H1 (cell line): ENCODE measurements around the gene MLKL.

Experiments used
- BRCA1 ChIP-seq: IDR thresholded peaks from 2 replicates; pipeline ENCODE4 v1.6.1; 2012; ENCODE audit warnings: low read depth, low read length, improper control_type of control experiment
- CHD2 ChIP-seq: IDR thresholded peaks from 2 replicates; pipeline ENCODE4 v1.6.1; 2012; ENCODE audit warnings: low read length, improper control_type of control experiment
- CHD7 ChIP-seq: fragments of 300-600 bp; sonication (generic); IDR thresholded peaks from 2 replicates; pipeline ENCODE4 v1.7.1; 2012; ENCODE audit warnings: low read length, moderate library complexity, mild to moderate bottlenecking, inconsistent platforms; ENCODE audit not compliant: insufficient replicate concordance
- CTCF ChIP-seq, 3 experiments: IDR thresholded peaks; 1 replicate in 2 of 3; 2 replicates in 1 of 3; pipeline versions ENCODE4 v1.5.1 to v1.6.1; 2011; ENCODE audit warnings: low read length in 3 of 3, mild to moderate bottlenecking in 3 of 3, inconsistent platforms in 2 of 3, low read depth in 1 of 3, moderate library complexity in 1 of 3; ENCODE audit not compliant: insufficient read depth in 1 of 3; ENCODE audit errors: control extremely low read depth in 1 of 3
- EP300 ChIP-seq, 2 experiments: IDR thresholded peaks; 1 replicate in 1 of 2; 2 replicates in 1 of 2; pipeline ENCODE4 v1.6.1; 2011 to 2012; ENCODE audit warnings: low read depth in 2 of 2, low read length in 2 of 2, mild to moderate bottlenecking in 2 of 2, borderline replicate concordance in 1 of 2, inconsistent platforms in 1 of 2, moderate library complexity in 1 of 2
- FOSL1 ChIP-seq: IDR thresholded peaks from 2 replicates; pipeline ENCODE4 v1.6.1; 2011; ENCODE audit warnings: mild to moderate bottlenecking, low read depth, low read length, moderate library complexity; ENCODE audit not compliant: insufficient read depth
- JUND ChIP-seq: IDR thresholded peaks from 2 replicates; pipeline ENCODE4 v1.6.1; 2011; ENCODE audit warnings: mild to moderate bottlenecking, improper control_type of control experiment, low read length
- POLR2A ChIP-seq, 2 experiments: IDR thresholded peaks; 1 replicate in 1 of 2; 2 replicates in 1 of 2; pipeline ENCODE4 v1.6.1; 2011; ENCODE audit warnings: low read depth in 2 of 2, low read length in 2 of 2, mild to moderate bottlenecking in 2 of 2; ENCODE audit errors: control extremely low read depth in 1 of 2
- RFX5 ChIP-seq: IDR thresholded peaks from 2 replicates; pipeline ENCODE4 v1.6.1; 2011; ENCODE audit warnings: low read depth, low read length, improper control_type of control experiment, borderline replicate concordance
- SP1 ChIP-seq: IDR thresholded peaks from 2 replicates; pipeline ENCODE4 v1.6.1; 2011; ENCODE audit warnings: low read depth, low read length
- TBP ChIP-seq: IDR thresholded peaks from 2 replicates; pipeline ENCODE4 v1.6.1; 2011; ENCODE audit warnings: low read depth, low read length, improper control_type of control experiment

GRCh38 chr16:74623214-74623838 lies 77.3 kb downstream of the MLKL start:
- TF ChIP-seq FOSL1 (no peak), CTCF (IDR thresholded peaks at IDR 0.05; ENCODE audit: control extremely low read depth in 1 of 3, insufficient read depth in 1 of 3, low read depth in 1 of 3, low read length in 3 of 3) (peak in 2 of 3 experiments; percentile 40 to 62; a peak in 2 of 4 replicates), CHD2 (no peak), SP1 (no peak), TBP (no peak), BRCA1 (no peak), RFX5 (no peak), JUND (no peak), CHD7 (no peak), EP300 (IDR thresholded peaks at IDR 0.05; ENCODE audit: borderline replicate concordance in 1 of 2, low read depth in 2 of 2, low read length in 2 of 2) (no peak), POLR2A (IDR thresholded peaks at IDR 0.05; ENCODE audit: control extremely low read depth in 1 of 2, low read depth in 2 of 2, low read length in 2 of 2) (no peak)
